Hepatocyte (in vitro differentiated cells): ENCODE measurements around the gene PHYKPL.

Experiments
- EZH2 ChIP-seq: fragments of 200-600 bp; sonication (generic); IDR thresholded peaks from 2 replicates; pipeline ENCODE4 v1.6.1; 2016; ENCODE audit warnings: antibody characterized with exemption, mild to moderate bottlenecking, borderline replicate concordance
- EZH2phosphoT487 ChIP-seq: fragments of 200-600 bp; sonication (generic); IDR thresholded peaks from one replicate; pipeline ENCODE4 v1.6.1; 2018; ENCODE audit warnings: antibody characterized with exemption, mild to moderate bottlenecking, low read depth, moderate library complexity; ENCODE audit not compliant: unreplicated experiment, severe bottlenecking
- TF ChIP-seq, protein P1 (sequence below): fragments of 200-600 bp; sonication (generic); IDR thresholded peaks from 2 replicates; pipeline ENCODE4 v1.5.1; 2016; ENCODE audit warnings: antibody characterized with exemption, mild to moderate bottlenecking; ENCODE audit not compliant: poor library complexity

DNA sequence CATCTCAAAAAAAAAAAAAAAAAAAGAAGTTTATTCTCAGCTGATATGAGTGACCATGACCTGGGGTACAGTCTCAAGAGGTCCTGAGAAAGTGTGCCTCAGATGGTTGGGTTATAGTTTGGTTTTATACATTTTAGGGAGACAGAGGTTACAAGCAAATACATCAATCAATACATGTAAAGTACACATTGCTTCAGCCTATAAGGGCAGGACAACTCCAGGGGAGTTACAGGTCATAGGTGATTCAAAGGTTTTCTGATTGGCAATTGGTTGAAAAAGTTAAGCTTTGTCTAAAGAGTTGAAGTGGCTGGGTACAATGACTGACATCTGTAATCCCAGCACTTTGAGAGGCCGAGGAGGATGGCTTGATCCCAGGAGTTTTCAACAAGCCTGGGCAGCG is 43.2 kb downstream of the PHYKPL start:
- TF ChIP-seq, protein P1, sequence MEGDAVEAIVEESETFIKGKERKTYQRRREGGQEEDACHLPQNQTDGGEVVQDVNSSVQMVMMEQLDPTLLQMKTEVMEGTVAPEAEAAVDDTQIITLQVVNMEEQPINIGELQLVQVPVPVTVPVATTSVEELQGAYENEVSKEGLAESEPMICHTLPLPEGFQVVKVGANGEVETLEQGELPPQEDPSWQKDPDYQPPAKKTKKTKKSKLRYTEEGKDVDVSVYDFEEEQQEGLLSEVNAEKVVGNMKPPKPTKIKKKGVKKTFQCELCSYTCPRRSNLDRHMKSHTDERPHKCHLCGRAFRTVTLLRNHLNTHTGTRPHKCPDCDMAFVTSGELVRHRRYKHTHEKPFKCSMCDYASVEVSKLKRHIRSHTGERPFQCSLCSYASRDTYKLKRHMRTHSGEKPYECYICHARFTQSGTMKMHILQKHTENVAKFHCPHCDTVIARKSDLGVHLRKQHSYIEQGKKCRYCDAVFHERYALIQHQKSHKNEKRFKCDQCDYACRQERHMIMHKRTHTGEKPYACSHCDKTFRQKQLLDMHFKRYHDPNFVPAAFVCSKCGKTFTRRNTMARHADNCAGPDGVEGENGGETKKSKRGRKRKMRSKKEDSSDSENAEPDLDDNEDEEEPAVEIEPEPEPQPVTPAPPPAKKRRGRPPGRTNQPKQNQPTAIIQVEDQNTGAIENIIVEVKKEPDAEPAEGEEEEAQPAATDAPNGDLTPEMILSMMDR: no peak
- TF ChIP-seq EZH2 (no peak), EZH2phosphoT487 (no peak)
